HG02970 (cell line): ENCODE data around the gene CRHBP.
"Not testable (repeated sequence)": the region's sequence is repeated elsewhere in the genome, so short reads cannot be mapped to it uniquely, and the experiment has no call there.

ENCODE experiments used
- ATAC-seq: cut with Tn5 transposase; IDR thresholded peaks from one replicate; pipeline ENCODE4 v1.9.1; 2021; ENCODE audit warnings: mild to moderate bottlenecking, moderate library complexity, moderate number of reproducible peaks; ENCODE audit not compliant: unreplicated experiment, low FRiP score

The CRHBP gene

GRCh38 chr5:76958991-76959767 is 6.3 kb downstream of the CRHBP start:
- no peak for ATAC-seq

GRCh38 chr5:76960004-76960625 is 7.3 kb downstream of the CRHBP start:
- no peak for ATAC-seq

- no peak for ATAC-seq
Observed at GRCh38 chr5:76964060-76964459, 11.2 kb downstream of the CRHBP start.

- ATAC-seq: no peak
Observed at GRCh38 chr5:76971511-76971910, 18.7 kb downstream of the CRHBP start.

GRCh38 chr5:76972689-76973088 is 19.8 kb downstream of the CRHBP start:
- no peak for ATAC-seq

GRCh38 chr5:76974785-76975184 is 21.9 kb downstream of the CRHBP start:
- ATAC-seq: no peak

GRCh38 chr5:76978869-76979268 is 26.0 kb downstream of the CRHBP start:
- ATAC-seq: no peak

- no peak for ATAC-seq
Observed at GRCh38 chr5:76980518-76981144, 27.8 kb downstream of the CRHBP start.

GRCh38 chr5:76982450-76982849 is 29.6 kb downstream of the CRHBP start:
- no peak for ATAC-seq

- no peak for ATAC-seq
Observed at GRCh38 chr5:76983468-76983867, 30.6 kb downstream of the CRHBP start.

GRCh38 chr5:76986825-76987526 is 34.1 kb downstream of the CRHBP start:
- no peak for ATAC-seq

GRCh38 chr5:76990899-76991459 is 38.1 kb downstream of the CRHBP start:
- no peak for ATAC-seq

- ATAC-seq: not testable (repeated sequence)
Observed at GRCh38 chr5:76993436-76993835, 40.6 kb downstream of the CRHBP start.

- no peak for ATAC-seq
Observed at GRCh38 chr5:76994337-76994736, 41.5 kb downstream of the CRHBP start.

GRCh38 chr5:76998251-76998650 is 45.4 kb downstream of the CRHBP start:
- not testable (repeated sequence) for ATAC-seq

GRCh38 chr5:76999451-76999850 is 46.6 kb downstream of the CRHBP start:
- ATAC-seq: no peak

GRCh38 chr5:77003246-77003645 is 50.4 kb downstream of the CRHBP start:
- ATAC-seq: no peak

- ATAC-seq: no peak
Observed at GRCh38 chr5:77006124-77006523, 53.3 kb downstream of the CRHBP start.

- no peak for ATAC-seq
Observed at GRCh38 chr5:77008413-77008812, 55.6 kb downstream of the CRHBP start.

- ATAC-seq: no peak
Observed at GRCh38 chr5:77010243-77010642, 57.4 kb downstream of the CRHBP start.

GRCh38 chr5:77011498-77011897 is 58.7 kb downstream of the CRHBP start:
- no peak for ATAC-seq
